Measurements from ENCODE around the gene FCER1G.

Gene FCER1G

GRCh38 chr1:161258439-161259344, 43.6 kb downstream of the FCER1G start, which contains the start of gene PCP4L1 (continued):
- TF ChIP-seq ZBTB10 (tag by site-specific recombination; IDR thresholded peaks at IDR 0.05) = no peak
- no peak for TF ChIP-seq ZNF114 (tag by site-specific recombination; IDR thresholded peaks at IDR 0.05)
- TF ChIP-seq YY2 (tag by site-specific recombination; IDR thresholded peaks at IDR 0.05) = no peak
- no peak for TF ChIP-seq ZNF707 (tag by site-specific recombination; IDR thresholded peaks at IDR 0.05)
- TF ChIP-seq PRDM6 (tag by site-specific recombination; IDR thresholded peaks at IDR 0.05) = no peak
- no peak for TF ChIP-seq ZNF157 (tag by site-specific recombination; IDR thresholded peaks at IDR 0.05)
- TF ChIP-seq ZNF48 (tag by site-specific recombination; IDR thresholded peaks at IDR 0.05) = no peak
- no peak for TF ChIP-seq ZNF16 (tag by site-specific recombination; IDR thresholded peaks at IDR 0.05; ENCODE audit: low read depth)
- TF ChIP-seq ZNF449 (tag by site-specific recombination; IDR thresholded peaks at IDR 0.05) = no peak
- no peak for TF ChIP-seq YY1 (tag by site-specific recombination; IDR thresholded peaks at IDR 0.05)
- TF ChIP-seq ZNF776 (tag by site-specific recombination; IDR thresholded peaks at IDR 0.05; ENCODE audit: borderline replicate concordance) = no peak
- no peak for TF ChIP-seq KLF1 (tag by site-specific recombination; IDR thresholded peaks at IDR 0.05)
- no peak for TF ChIP-seq ZFHX2 (tag by site-specific recombination; conservative IDR thresholded peaks at IDR 0.05)
- TF ChIP-seq ZNF426 (tag by site-specific recombination; IDR thresholded peaks at IDR 0.05) = no peak
- no peak for TF ChIP-seq SCRT2 (tag by site-specific recombination; IDR thresholded peaks at IDR 0.05)
- 0 out of 2 replicates have a peak, but pooled peaks have one; percentile 27 for TF ChIP-seq KLF17 (tag by site-specific recombination; IDR thresholded peaks at IDR 0.05)
- TF ChIP-seq HOXC10 (CRISPR knock-in tag; IDR thresholded peaks at IDR 0.05) = no peak
- TF ChIP-seq ZNF549 (tag by site-specific recombination; IDR thresholded peaks at IDR 0.05) = no peak
- TF ChIP-seq ZNF560 (tag by site-specific recombination; IDR thresholded peaks at IDR 0.05; ENCODE audit: borderline replicate concordance) = peak; percentile 79; the same call in 1 of the 2 replicates
- no peak for TF ChIP-seq ZNF596 (tag by site-specific recombination; IDR thresholded peaks at IDR 0.05)
- no peak for TF ChIP-seq ZSCAN18 (tag by site-specific recombination; IDR thresholded peaks at IDR 0.05)
- TF ChIP-seq ZNF561 (tag by site-specific recombination; IDR thresholded peaks at IDR 0.05; ENCODE audit: borderline replicate concordance) = no peak
- TF ChIP-seq ZNF555 (tag by site-specific recombination; conservative IDR thresholded peaks at IDR 0.05) = no peak
- no peak for TF ChIP-seq ZNF354C (tag by site-specific recombination; IDR thresholded peaks at IDR 0.05; ENCODE audit: borderline replicate concordance, low read depth)
- no peak for TF ChIP-seq REPIN1 (tag by site-specific recombination; IDR thresholded peaks at IDR 0.05; ENCODE audit: low read depth)
- TF ChIP-seq ZSCAN30 (tag by site-specific recombination; IDR thresholded peaks at IDR 0.05) = no peak
- TF ChIP-seq ZNF433 (tag by site-specific recombination; IDR thresholded peaks at IDR 0.05; ENCODE audit: low read depth) = no peak
- no peak for TF ChIP-seq ZSCAN23 (tag by site-specific recombination; IDR thresholded peaks at IDR 0.05)
- TF ChIP-seq ZNF366 (tag by site-specific recombination; conservative IDR thresholded peaks at IDR 0.05) = peak; percentile 88
- no peak for TF ChIP-seq ZNF341 (tag by site-specific recombination; IDR thresholded peaks at IDR 0.05; ENCODE audit: low read depth)
- TF ChIP-seq ZNF24 (tag by site-specific recombination; IDR thresholded peaks at IDR 0.05) = no peak
- no peak for TF ChIP-seq ZBTB1 (tag by site-specific recombination; IDR thresholded peaks at IDR 0.05)
- no peak for TF ChIP-seq ZFP37 (tag by site-specific recombination; IDR thresholded peaks at IDR 0.05)
